Smooth muscle cell of the brain vasculature (primary cell): Measurements from ENCODE around the gene RETREG2.

Experiments used
- DNase-seq: peaks from one replicate; pipeline ENCODE4 v3.0.0-alpha.2; 2012; ENCODE audit warnings: low read depth, low spot score

RETREG2 gene

DNA sequence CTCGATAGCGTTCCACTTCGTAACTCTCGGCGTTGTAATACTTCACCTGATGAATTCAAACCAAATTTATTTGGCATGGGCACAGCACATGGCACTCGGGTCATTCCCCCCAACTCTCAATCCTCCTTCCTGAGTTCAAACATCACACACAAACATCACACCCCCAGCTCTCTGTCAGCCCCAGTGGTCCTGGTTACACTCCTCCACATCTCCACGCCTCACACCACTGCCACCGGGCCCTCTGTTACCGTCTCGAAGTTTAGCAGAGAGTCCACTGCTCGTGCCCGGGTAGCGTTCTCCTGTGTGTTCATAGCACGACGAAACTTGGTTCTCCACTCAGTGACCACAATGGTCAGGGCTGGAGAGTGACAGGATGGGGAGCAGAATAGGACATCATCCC is 36.1 kb downstream of the RETREG2 start:
- DNase-seq = no peak

DNA sequence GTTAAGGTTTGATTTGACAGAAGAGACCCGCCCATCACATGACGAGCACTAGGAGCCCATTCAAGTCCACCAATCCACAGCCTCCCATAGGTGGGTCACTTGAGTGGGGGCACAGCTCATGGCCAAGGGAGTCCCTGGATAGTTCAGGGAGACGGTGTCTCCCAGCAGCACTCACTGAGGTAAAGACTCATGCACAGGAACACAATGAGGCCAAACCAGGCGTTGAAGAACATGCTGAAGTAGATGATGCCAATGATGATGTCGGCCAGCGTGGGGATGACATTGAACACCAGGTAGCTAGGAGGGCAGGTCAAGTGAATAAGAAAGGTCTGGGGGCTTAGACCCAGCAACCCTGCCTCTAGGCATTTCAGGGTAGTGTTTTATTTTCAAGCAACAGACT is 36.7 kb downstream of the RETREG2 start:
- no peak for DNase-seq

DNA sequence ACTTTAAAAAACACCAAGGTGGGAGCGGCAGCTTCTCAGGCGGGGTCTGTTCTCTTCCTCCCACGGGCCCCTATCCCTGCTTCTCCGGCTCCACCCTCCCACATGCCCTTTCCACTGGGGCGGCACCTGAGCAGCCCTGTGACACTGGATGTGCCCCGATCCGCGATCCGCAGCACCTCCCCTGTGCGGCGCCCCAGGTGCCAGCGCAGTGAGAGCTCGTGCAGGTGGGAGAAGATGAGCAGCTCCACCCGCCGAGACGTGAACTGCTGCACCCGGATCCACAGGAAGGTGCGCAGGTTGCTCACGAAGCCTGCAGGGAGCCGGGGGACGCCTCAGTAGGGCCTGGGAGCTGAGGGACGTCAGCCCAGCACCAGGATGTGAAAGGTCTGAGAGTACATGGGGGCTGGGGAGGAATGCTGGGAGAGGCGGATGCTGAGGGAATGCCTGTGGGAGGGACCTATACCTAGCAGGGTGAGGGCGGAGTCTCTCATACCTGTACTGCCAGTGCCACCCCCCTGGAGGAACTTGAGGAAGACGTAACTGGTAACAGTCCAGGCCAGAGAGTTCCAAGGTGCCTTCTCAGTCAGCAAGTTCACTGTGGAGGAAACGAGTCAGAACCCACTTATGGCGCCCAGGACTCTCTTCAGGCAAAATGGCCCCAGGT is 37.9 kb downstream of the RETREG2 start:
- DNase-seq = no peak

DNA sequence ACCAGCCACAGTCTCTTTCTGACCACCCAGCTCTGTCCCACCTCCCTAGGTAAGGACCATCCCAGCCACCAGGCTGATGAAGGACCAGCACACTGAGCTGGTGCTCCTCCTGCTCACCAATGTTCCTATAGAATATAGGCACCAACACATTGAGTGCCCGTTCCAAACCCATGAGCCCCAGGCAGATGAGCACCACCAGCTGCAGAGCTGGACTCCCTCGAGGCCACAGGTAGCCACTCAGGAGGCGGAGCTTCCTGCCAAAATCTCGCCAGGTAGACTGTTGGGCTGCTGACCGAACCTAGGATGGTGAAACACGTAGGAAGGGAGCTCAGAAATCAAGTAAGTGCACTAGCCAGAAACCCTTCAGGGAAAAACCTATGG is 38.5 kb downstream of the RETREG2 start:
- no peak for DNase-seq

DNA sequence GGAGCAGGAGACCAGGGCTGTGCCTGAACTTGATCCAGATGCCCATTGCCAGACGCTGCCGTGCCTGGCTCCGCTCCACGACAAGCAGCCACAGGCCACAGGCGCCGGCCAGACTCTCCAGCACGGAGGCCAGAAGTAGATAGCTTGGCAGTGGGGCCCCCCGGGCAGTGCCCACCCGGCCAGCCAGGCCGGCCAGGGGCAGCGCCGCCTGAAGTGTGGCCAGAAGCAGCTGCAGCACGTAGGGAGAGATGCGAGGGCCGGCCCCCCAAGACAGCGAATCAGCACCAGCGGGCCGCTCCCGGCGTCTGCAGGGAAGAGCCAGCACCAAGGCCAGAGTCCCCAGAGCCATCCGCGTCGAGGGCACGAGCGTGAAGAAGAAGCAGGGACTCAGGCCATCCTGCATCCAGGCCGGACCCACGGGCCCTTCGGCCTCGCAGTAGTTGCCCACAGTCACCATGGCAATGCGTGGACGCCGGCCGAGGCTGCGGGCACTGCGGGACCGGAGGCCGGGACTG is 40.2 kb downstream of the RETREG2 start:
- DNase-seq = no peak

DNA sequence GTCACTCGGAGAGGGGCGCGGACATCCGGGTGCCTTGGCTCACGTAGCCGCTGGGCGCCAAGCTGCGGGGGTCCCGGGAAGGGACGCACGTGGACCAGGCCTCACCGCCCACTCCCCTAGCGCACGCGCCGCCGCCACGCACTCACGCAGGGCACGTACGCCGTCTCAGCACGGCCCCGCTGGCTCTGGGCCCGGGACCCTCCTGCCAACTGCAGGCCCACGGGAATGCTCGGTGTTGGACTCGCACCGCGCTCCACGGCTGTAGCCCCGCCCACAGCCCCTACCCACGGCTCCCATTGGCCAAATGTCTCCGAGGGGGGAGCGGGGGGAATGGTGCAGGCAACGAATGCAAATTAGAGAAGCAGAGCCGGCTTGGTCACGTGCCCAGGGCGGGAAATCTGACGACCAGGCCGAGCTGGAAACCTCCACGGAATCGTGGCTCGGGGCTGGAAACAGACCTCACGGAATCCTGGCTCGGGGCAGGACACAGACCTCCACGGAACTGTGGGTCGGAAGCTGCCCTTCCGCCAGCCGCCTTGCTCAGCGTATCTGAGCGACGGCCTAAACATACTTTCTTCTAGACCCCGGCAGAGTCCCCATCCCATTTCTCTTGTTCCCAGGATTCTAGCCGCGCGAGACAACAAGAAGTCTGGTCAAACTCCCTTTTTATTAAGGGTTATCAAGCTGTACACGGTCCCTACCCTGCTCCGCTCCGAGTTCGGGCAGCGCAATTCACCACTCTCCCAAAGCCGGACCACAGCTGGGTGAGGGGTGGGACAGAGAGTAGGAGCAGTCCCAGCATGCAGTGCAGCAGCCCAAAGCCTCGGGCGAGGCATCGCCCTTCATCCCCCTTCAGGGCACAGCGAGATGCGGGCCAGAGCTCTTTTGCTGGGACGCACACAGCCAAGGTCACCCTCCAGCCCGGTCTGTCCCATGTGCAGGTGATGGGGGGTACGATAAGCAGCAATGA is 40.9 kb downstream of the RETREG2 start, which contains the start of gene ABCB6:
Gene ABCB6, minus strand, starts transcription at position 227 of the 970 bp plus-strand sequence. CDS start 285 bp downstream, outside the sequence.
- DNase-seq = peak; percentile 83

DNA sequence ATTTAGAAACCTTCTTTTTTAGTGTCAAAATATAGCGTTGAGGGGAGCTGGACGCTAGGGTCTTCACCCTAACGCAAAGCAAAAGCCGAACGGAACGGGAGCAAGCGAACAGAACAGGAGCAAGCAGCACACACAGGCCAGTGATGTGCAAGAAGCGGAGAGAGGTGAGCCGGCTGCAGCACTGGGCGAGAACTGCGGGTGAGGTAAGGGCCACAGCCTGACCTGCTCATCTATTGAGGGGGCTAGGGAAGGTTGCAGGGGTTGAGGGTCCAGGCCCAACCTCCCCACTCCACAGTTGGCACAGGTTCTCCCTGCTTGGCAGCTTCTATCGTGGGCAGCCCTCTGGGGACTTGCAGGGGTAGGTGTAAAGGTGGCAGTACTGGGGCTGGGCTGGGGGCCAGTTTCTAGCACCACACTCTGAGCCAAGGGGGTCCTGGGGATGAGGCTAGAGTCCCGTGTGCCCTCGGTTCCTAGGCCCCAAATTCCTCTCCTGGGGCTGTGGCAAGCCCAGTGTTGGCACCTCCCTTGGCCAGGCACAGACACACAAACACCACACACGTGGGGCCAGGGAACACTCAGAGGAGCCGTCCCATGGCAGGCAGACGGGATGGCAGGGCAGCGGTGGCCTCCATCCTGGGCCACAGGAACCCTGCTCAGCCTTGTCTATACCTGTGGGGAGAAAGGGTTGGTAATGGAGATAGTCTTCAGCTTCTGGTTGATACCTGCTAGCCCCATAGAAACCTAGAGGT is 41.9 kb downstream of the RETREG2 start:
- DNase-seq = no peak

DNA sequence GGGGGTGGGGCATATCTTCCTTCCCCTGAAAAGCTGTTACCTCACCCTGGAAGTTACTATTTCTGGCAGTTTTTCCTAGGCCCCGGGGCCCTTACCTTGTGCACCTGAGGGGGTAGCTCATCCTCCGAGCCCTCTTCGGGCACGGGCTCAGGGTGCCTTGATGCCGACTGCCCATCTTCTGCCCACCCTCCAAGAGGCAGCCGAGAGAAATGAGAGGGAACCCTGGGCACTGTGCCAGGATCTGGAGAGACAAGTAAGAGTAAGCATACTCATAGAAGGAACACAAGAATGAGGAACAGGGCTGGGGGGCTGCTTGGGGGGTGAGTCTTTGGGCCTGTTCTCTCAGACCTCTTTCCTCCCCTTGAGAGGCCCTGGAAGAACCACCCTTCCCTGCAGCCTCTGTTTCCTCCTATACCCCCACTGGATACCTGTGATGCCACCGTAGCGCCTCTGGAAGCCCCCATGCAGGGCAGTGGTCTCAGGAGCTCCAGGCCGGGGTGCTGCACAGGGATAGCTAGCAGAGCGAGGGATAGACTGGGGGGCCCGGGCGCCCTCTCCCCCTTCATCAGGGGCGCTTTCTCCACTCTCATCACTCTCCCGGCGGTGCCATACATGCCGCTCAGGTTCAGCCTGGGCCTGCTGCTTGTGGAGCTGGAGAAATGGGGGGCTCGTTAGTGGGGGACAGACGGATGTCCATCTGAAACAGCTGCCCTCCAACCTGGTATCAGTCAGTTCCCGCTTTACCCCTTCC is 42.8 kb downstream of the RETREG2 start:
- no peak for DNase-seq

DNA sequence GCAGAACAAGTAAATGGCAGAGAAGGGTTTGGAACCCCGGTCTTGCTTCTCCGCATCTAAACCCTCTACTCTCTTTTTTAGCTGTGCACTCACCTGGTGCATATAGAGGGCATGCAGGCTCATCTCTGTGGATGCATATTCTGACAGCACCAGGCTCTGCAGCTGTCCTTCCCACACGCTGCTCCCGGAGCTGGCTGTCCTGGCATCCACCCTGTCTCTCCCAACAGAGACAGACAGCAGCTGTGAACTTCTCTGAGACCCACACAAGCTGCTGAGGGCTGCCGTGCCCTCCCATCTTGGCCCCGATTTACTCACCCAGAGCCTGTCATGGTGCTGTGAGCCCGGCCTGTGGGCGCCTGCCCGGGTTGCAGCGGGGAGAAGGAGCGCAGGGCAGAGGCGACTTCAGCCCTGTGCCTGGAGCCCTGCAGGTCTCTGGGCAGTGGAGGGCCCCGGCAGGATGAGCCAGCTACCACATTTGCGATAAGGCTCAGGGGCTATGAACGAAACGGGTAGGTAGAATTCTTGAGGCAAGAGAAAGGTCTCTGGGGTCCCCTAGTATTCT is 44.0 kb downstream of the RETREG2 start:
- DNase-seq = no peak

DNA sequence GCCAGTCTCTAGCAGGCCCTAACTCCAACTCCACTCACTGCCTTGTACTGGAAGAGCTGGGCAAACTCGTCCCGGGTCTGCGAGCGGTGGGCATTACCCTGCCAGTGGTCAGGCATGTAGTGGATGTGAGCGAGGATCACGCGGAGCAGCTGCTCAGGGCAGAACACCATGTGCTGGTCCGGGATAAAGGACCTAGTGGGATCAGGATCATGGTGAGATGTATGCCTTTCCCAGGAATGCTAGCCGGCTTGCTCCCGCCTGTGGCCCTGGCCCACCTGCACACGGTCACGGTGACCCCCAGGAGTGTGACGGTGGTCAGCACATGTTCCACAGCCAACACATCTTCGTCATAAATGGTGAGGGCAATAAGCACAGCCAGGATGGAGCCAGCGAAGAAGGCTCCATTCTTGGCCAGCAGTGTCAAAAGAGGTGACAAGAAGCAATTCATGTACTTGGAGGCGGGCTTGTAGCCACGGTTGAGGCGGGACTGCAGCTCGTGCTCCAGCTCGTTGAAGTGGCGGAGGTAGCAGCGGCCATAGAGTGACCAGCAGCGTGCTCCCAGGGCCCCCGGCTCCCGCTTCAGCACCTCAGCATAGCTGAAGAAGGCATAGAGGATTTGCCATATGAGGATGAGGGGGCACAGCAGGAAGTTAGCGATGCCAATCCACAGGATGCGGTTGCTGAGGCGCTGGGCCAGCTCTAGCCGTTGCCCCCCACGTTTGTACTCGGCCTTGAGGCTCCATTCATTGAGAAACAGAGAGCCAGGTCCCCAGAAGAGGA is 45.9 kb downstream of the RETREG2 start:
- DNase-seq = no peak

DNA sequence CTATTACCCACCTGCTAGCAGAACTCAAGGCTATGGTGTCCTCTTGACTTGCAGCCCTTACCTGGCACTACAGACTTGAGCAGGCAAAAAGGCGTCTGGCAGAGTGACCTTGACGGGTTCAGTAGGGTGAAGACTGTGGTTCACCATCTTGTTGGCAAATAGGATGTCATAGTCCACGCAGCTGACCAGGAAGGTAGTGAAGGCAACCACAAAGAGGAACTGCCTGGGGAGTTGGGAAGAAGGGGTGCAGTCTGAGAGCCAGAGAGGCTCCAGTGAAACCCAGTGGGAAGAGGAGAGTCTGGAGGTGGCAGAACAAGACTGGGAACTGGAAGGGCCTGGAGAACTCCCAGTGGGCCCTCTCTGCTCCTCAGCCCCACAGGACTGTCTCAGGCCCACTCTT is 47.3 kb downstream of the RETREG2 start:
- no peak for DNase-seq

DNA sequence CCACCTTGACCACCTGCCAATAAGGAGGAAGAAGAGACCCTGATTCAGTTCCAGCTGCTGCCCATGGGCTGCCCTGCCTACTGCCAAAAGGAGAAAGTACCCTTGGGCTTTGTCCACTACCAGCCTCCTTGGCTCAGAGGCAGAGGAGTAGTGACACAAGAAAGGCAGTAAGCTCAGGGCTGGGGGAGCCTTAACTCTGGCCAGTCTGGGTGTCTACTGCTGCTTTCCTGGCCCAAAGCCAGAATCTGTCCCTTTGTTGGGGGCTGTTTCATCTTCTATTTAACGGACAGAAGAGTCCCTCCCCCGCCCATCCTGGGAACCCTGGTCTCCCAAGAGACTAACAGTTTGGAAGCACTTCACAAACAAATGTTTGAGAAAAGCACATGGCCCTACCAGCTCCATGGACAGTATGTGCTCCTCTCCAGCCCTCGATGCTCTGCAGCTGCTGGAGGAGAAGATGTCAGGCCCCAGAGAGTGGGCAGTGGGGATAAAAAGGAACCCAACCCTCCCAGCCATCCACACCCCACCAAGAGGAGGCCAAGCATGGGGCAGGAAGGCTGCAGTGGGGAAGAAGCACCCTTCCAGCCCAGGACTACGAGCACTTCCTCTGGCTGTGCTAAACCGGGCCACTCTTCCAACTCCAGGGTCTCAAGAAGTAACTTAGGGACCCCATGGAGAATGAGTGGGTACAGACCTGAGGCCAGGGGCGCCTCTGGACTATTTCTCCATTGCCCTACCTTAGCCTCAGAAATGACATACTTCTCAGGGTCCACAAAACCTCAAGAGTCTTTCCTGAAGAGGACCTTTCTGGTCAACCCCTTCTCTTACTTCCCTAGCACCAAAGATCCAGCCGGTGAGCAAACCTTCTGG is 50.2 kb downstream of the RETREG2 start:
- no peak for DNase-seq

DNA sequence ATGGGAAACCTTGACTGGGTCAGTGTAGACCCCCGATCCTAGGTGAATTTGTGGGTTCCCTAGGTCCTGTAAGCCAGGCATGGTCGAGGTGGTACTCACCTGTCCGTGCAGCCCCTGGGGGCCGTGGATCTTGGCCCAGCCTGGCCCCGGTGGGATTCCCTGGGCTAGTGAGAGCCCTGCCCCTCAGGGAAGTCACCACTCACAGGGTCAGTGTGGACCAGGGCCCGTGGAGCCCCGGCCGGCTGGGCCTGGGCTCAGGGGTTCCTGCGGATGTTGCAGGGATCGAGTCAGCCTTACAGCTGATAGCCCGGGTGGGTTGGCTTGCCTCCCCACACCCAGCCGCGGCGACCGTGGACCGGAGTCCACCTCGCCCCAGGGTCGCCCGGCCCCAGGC is 50.8 kb downstream of the RETREG2 start:
- no peak for DNase-seq

DNA sequence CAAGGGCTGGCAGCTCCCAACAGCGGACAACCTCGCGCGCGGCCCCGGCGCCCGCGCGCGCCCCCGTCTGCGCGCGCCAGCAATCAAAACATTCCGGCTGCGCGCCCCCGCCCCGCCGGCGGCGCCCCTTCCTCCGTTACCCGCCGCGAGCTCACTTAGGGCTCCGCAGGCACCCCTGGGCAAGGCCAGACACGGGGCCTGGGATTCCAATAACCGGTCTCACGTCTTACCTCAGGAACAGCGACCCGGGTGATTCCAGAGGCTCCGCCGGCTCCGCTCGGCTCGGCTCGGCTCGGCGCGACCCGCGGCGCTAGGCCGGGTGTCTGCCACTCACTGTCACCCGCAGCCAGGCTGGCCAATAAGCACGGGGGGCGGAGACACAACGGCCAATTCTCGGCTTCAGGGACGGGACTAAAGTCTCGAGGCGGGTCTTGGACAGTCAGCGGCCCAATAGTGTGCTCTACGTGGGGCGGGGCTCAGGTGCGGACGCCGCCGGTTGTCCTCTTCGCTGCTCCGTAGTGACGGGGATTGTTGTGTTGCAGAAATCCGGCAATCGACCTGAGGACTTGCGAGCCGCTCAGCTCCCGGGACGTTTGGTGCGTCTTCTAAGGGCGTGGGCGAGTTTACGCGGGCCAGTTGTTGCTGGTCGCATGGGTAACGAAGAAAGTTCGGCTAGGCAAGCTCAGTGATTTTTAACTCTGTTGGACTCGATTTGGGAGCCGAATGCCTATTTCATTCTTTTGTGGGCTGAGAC is 51.4 kb downstream of the RETREG2 start, which contains the start of the genes ANKZF1 and ATG9A:
Gene ANKZF1, plus strand, starts transcription at position 502 of the 754 bp plus-strand sequence. CDS start 452 bp downstream, outside the sequence.
Gene ATG9A, minus strand, starts transcription at position 332 of the 754 bp plus-strand sequence. CDS start 1,612 bp downstream, outside the sequence.
- peak; percentile 94 for DNase-seq

DNA sequence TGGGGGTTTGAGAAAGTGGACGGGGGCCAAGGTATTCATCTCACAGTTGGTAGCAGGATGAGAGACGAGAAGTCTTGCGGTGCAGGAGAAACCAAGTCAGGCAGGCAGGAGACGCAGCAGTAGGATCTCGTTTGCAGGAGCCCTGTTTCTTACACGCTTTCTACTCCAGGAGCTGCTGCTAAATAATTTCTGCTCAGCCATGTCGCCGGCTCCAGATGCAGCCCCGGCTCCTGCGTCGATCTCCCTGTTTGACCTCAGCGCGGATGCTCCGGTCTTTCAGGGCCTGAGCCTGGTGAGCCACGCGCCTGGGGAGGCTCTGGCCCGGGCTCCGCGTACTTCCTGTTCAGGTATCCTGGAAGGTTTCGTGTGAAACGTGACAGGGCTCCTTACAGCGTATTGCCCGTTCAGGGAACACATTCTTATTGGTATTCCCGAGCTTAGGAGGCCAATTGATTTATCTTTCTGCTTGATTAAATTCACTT is 52.0 kb downstream of the RETREG2 start:
- no peak for DNase-seq

DNA sequence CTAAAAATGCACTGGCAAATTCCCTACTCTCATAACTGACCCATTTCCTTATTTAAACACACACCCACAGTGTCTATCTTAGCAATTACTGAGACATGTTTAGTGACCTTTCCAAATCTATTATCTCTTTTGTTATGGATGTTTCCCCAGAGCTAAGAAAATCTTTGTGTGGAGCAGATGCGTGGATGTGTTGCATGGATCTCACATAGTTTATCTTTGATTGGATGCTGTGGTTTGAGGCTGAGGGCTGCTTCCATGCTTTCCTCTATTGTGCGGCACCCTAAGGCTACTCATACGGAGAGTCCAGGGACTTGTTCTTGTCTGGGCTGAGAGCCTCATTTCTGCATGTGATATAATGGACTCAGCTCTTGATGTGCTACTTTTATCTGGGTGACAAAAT is 56.3 kb downstream of the RETREG2 start:
- no peak for DNase-seq
